Nephron (organoid): ENCODE measurements around the gene WDR5.
A peak's percentile ranks its signal among the peaks of the same experiment; 100 is the strongest.

Source experiments
- H3K27ac Mint-ChIP-seq, 3 experiments: 2 replicates each; pipeline ENCODE4 v1.8.0; 2020; ENCODE audit warnings: mixed read lengths in 3 of 3, mild to moderate bottlenecking in 2 of 3, moderate library complexity in 1 of 3
- H3K27me3 Mint-ChIP-seq: 2 replicates; pipeline ENCODE4 v1.8.0; 2021; ENCODE audit warnings: low read depth, mild to moderate bottlenecking, moderate library complexity, mixed read lengths
- H3K36me3 Mint-ChIP-seq: 2 replicates; pipeline ENCODE4 v1.8.0; 2020; ENCODE audit warnings: low read depth, mixed read lengths
- H3K4me1 Mint-ChIP-seq: 2 replicates; pipeline ENCODE4 v1.8.0; 2020; ENCODE audit warnings: mixed read lengths
- H3K4me3 Mint-ChIP-seq, 3 experiments: 2 replicates each; pipeline ENCODE4 v1.8.0; 2020; ENCODE audit warnings: mild to moderate bottlenecking in 3 of 3, mixed read lengths in 3 of 3, moderate library complexity in 2 of 3
- H3K9me3 Mint-ChIP-seq: 2 replicates; pipeline ENCODE4 v1.8.0; 2020; ENCODE audit warnings: mixed read lengths
- TF ChIP-seq, protein P1 (sequence below), 3 experiments: fragments of 200-600 bp; sonication (generic); IDR thresholded peaks; one replicate each; pipeline ENCODE4 v1.5.0; 2021; ENCODE audit warnings: antibody characterized with exemption in 3 of 3; ENCODE audit not compliant: unreplicated experiment in 3 of 3

The WDR5 gene

DNA sequence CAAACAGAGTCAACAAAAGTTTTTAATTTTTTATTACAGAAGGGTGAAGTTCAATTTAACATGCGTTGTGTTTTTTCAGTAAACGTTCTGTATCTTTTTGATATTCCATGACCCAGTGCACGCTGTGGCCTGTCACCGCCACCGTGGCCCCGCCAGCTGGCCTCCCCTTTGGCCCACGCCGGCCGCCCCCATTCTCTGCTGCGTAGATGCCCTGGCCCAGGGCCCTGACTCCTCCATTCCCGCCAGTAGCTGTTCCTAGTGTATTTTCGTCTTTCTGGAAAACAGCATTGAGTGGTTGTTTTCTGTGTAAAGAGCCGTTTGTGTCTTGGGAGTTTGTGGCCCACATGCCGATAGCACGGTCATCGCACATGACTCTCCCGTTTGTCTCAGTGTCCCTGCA, 22.4 kb downstream of the WDR5 start:
- no peaks in the 10 kb centered on the region for H3K9me3 Mint-ChIP-seq
- H3K27me3 Mint-ChIP-seq: peaks cover 5% of the 10 kb centered on the region
- no peak overlapping the region for H3K27ac Mint-ChIP-seq
- no peaks in the 10 kb centered on the region for H3K4me1 Mint-ChIP-seq
- TF ChIP-seq, protein P1, sequence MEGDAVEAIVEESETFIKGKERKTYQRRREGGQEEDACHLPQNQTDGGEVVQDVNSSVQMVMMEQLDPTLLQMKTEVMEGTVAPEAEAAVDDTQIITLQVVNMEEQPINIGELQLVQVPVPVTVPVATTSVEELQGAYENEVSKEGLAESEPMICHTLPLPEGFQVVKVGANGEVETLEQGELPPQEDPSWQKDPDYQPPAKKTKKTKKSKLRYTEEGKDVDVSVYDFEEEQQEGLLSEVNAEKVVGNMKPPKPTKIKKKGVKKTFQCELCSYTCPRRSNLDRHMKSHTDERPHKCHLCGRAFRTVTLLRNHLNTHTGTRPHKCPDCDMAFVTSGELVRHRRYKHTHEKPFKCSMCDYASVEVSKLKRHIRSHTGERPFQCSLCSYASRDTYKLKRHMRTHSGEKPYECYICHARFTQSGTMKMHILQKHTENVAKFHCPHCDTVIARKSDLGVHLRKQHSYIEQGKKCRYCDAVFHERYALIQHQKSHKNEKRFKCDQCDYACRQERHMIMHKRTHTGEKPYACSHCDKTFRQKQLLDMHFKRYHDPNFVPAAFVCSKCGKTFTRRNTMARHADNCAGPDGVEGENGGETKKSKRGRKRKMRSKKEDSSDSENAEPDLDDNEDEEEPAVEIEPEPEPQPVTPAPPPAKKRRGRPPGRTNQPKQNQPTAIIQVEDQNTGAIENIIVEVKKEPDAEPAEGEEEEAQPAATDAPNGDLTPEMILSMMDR (IDR thresholded peaks at IDR 0.05; ENCODE audit: unreplicated experiment in 3 of 3): no peak
- H3K4me3 Mint-ChIP-seq: no peak overlapping the region
- peaks cover 37% of the 10 kb centered on the region for H3K36me3 Mint-ChIP-seq

DNA sequence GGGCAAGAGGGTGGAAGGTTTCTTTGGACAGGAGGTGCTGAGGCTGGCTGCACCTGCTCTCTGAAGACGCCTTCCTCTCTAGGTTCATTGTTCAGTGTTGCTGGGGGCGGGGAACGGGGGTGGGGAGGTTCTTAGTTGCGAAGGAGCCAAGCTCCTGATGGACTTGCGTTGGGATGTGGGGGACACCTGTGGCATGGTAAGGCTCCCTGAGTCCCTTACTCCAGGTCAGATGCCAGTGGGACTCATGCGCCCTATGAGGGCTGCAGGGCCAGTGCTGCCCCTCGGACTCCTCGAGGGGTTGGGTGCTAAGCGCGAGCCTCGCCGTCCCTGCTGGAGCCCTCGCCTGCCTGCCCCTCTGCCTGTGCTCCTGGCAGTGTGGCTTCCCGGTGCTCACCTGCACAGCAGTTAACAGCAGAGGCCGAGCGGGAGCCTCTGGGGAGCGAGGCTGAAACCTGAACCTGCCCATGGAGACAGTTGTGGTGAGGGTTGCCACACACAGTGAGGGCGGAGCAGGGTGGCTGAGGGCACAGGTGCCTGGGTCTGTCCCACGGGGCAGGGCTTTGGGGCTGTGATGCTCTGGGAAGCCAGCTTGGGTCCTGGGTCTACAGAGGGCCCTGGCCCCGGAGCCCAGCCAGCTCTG, 23.0 kb downstream of the WDR5 start:
- Mint-ChIP-seq H3K9me3 (no peaks in the 10 kb centered on the region), H3K36me3 (peaks cover 37% of the 10 kb centered on the region), H3K27me3 (peaks cover 5% of the 10 kb centered on the region), H3K27ac (no peak overlapping the region), H3K4me3 (no peak overlapping the region), H3K4me1 (no peaks in the 10 kb centered on the region)
- TF ChIP-seq, protein P1 (IDR thresholded peaks at IDR 0.05; ENCODE audit: unreplicated experiment in 3 of 3): no peak

DNA sequence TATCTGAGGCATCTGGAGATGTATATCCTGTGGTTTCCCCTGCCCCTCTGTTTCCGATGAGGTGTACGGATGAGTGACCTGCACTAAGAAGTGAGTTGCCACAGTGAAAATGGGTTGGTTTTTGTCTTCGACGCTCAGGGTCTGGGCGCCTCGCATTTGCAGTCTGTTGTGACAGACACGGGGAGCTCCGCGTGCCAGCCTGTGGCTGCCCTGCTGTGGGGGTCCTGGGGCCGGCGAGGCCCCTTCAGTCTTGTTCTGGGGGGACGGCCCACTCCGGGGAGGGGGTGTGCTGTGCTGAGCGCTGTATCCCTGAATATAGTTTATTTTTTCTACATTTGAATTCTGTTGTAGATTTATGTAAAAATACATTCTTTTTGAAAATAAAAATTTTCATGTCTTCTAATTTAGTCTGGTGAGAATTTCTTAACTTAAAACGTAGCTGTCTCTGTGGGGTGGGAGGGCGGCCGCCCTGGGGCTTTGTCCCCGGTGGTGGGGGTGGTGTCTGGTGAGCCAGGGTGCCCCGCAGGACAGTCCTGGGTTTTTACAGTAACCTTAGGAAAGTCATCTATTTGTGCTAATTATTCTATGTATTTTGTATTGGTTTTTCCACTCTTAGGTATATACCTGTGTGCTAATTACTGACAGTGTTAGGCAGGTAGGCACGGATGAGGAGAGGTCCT, 23.8 kb downstream of the WDR5 start:
- no peaks in the 10 kb centered on the region for H3K4me1 Mint-ChIP-seq

DNA sequence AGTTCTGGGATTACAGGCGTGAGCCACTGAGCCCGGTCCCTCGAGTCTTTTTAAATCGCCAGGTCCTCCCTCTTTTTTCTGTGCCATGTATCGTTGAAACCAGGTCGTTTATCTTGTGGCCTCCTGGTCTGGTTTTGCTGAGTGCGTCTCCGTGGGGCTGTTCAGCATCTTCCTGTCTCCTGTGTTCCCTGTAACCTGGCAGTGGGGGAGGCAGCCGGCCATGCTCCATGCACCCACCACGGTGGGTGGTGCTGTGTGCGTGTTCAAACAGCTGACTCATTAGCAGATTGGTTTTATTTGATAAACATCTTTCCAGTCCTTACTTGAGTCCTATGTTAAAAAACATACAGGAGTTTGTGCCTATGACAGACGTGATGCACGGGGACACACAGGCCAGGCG, 25.8 kb downstream of the WDR5 start:
- Mint-ChIP-seq H3K36me3 (peaks cover 28% of the 10 kb centered on the region), H3K4me3 (peak overlapping the region; percentile 64 to 73 (median 64)), H3K27me3 (peaks cover 5% of the 10 kb centered on the region), H3K9me3 (no peaks in the 10 kb centered on the region), H3K4me1 (no peaks in the 10 kb centered on the region), H3K27ac (peak overlapping the region; percentile 23 to 81 (median 59))
- TF ChIP-seq, protein P1 (IDR thresholded peaks at IDR 0.05; ENCODE audit: unreplicated experiment in 3 of 3): no peak

More for the DNA sequence above, 23.8 kb downstream of the WDR5 start:
- TF ChIP-seq, protein P1 (IDR thresholded peaks at IDR 0.05; ENCODE audit: unreplicated experiment in 3 of 3): no peak
- Mint-ChIP-seq H3K9me3 (no peaks in the 10 kb centered on the region), H3K27ac (no peak overlapping the region), H3K27me3 (peaks cover 5% of the 10 kb centered on the region), H3K4me3 (peak overlapping the region in 1 of 3 experiments; percentile 41), H3K36me3 (peaks cover 37% of the 10 kb centered on the region)

DNA sequence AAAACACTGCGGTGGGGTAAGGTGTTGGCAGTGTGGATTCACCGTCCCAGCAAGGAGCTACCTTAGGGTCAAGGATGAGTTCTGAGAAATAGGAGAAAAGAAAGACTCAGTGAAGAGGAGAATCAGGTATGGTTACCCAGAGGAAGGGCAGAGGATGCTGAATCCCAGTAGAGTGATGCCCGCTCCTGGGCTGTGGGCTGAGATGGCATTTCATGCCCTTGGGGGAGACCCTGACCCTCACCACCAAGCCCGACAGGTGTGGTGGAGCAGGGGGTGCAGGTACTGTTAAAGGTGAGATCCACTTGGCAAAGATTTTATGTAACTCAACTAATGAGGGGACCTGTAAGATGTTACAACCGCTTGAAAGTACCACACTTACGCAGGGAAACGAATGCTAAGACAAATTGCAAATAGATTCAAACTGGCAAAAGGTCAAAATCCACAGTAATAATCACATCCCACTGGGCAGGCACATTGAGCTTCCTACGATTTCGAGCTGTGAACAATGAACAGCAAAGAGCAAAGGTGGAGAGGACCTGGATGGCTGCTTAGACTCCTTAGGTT, 26.4 kb downstream of the WDR5 start:
- H3K27me3 Mint-ChIP-seq: peaks cover 5% of the 10 kb centered on the region
- no peaks in the 10 kb centered on the region for H3K9me3 Mint-ChIP-seq

More for the DNA sequence above, 26.4 kb downstream of the WDR5 start:
- Mint-ChIP-seq H3K4me1 (no peaks in the 10 kb centered on the region), H3K4me3 (peak overlapping the region; percentile 64 to 73 (median 64)), H3K36me3 (peaks cover 29% of the 10 kb centered on the region), H3K27ac (peak overlapping the region; percentile 23 to 81 (median 59))
- TF ChIP-seq, protein P1 (IDR thresholded peaks at IDR 0.05; ENCODE audit: unreplicated experiment in 3 of 3): no peak
